Activated naive CD4-positive, alpha-beta T cell treated with anti-CD3 and anti-CD28 coated beads, Interleukin-2, amount 50 U/mL, for 72 hours (primary cell): ENCODE data around the gene RGL1. TPM values are rescaled to one million over a fixed set of nuclear protein-coding genes. Genes with fewer than 3 reads are reported as not detected.
"Not testable (repeated sequence)": the region's sequence is repeated elsewhere in the genome, so short reads cannot be mapped to it uniquely, and the experiment has no call there.

Source experiments
- ATAC-seq, 2 donors: fragments of 150-1000 bp; cut with Tn5 transposase; 2 replicates each; pipeline ENCODE4 v1.10.0; 2021; ENCODE audit warnings: mild to moderate bottlenecking in 2 of 2, moderate library complexity in 2 of 2
- DNase-seq, 2 donors: peaks; one replicate each; pipeline ENCODE4 v3.0.0; 2021 to 2022; ENCODE audit warnings: low spot score in 2 of 2
- H3K27ac Mint-ChIP-seq, 2 donors: one replicate each; pipeline ENCODE4 v1.8.0; 2022; ENCODE audit warnings: mild to moderate bottlenecking in 2 of 2, mixed read lengths in 2 of 2
- H3K36me3 Mint-ChIP-seq, 2 donors: one replicate each; pipeline ENCODE4 v1.8.0; 2022; ENCODE audit warnings: mixed read lengths in 2 of 2
- H3K9me3 Mint-ChIP-seq, 2 donors: one replicate each; pipeline ENCODE4 v1.8.0; 2022; ENCODE audit warnings: mixed read lengths in 2 of 2
- total RNA-seq, 2 donors: library from RNA; stranded (reverse); gene quantifications; one replicate each; pipeline ENCODE4 v1.2.3, GENCODE V29; 2022

RGL1 gene
- 1 to 10 TPM; 3.2 TPM for total RNA-seq

DNA sequence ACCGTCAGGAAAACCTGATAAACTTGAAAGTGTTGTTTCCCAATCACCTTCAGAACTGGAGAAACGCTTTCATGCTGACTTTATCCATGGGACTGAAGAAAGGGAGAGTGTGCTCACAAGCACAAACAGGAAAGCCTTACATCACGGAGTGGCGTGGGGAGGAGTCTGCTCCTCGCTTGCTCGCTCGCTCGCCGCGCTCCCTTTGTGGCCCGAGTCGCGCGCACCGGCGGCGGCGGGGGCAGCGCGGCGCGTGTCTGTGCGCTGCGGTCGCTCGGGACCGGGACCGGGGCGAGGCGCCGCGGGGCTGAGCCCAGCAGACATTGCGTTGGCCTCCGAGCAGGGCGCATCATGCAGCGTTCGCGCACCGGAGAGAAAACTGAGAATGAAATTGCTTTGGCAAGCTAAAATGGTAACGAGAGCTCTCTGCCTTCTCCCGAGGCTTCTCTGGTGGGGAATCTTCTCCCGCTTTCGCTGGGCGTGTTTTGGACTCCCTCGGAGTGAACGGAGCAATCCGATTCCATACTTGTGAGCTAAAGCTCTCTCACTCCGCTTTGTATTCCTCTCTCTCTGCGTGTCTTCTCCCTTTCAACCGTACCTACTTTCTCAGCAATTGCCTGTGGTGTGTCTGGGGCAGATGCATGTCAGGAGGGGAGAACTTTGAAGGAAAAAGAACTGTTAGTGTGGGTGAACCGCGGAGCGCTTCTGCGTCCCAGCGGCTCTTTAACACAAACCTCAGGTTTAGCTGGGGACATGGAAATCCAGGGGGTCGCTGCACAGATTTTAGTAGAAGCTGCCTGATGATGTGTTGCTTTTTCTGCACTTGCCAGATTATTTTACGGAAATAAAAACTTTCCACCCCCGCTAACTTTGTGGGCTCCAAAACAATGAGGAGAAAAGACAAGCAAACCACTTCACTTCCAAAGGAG is at the start of gene RGL1:
TSS of gene RGL1 (plus strand) at position 205 of the 926 bp plus-strand sequence. CDS start at position 383, 178 bp downstream.
- peaks cover 11 to 21% of the 10 kb centered on the region in 2 donors for H3K9me3 Mint-ChIP-seq
- H3K36me3 Mint-ChIP-seq = peaks cover 22 to 23% of the 10 kb centered on the region in 2 donors
- ATAC-seq (peak; percentile 53 to 65), DNase-seq (peak in 1 of 2 donors; percentile 44)
- no peak within 1 kb of the TSS for H3K27ac Mint-ChIP-seq

DNA sequence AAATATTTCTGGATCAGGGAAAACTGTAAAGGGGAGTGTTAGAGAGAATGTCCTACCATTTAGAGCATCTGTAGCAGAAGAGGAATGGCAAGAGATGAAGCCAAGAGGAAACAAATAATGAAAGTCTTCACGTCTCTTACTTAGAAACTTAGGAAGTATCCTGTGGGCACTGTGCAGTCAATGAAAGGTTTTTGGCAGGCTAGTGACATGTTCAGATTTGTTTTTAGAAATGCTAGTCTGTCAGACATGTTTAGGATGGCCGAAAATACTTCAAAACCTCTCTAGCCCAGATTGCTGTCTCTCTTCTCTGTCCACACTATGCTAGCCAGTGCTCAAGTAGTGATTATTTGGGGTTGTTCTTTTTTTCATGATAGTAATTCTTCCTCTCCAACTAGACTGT is 48.6 kb upstream of the RGL1 start:
- DNase-seq = no peak
- no peak overlapping the region for H3K27ac Mint-ChIP-seq
- peaks cover 4 to 14% of the 10 kb centered on the region in 2 donors for H3K9me3 Mint-ChIP-seq
- ATAC-seq = no peak
- H3K36me3 Mint-ChIP-seq = peaks cover 6 to 15% of the 10 kb centered on the region in 2 donors

DNA sequence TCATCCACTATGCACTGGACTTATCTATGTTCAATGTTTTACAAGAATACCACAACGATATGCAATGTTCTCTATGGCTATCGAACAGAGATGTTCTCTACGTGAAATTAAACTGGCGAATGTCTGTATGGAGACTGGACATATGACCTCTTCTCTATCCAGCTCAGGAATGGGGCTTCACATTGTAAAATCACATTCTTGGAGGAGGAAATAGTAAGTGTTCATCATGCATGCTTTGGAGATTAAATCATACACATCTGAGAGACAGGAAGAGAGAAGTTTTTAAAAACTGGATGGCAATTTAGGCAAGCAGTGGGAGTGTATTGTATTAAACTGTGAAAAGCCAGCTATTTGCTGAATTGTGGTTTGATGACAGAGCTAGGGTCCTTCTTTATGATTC is 47.9 kb upstream of the RGL1 start:
- no peak for ATAC-seq
- Mint-ChIP-seq H3K27ac (no peak overlapping the region), H3K36me3 (peaks cover 9 to 17% of the 10 kb centered on the region in 2 donors), H3K9me3 (peaks cover 4 to 19% of the 10 kb centered on the region in 2 donors)
- DNase-seq = no peak

DNA sequence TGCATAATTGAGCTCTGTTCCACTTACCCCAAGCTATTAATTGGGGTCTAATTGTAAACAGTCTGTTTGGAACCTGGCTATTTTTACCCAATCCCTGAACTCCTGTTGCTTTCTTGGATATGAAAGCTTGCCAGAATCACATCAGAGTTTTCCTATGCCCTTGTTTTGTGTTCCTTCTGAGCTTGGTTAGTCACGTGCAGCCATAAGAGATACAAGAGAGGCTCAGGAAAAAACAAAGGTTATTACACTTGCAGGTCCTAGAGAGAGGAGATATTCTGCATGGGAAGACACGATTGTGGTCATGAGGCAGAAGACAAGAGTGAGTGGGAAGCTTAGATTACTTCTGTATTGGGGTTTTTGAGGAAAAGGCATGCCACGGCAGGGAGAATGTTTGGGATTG is 46.0 kb upstream of the RGL1 start:
- peaks cover 3 to 15% of the 10 kb centered on the region in 2 donors for H3K9me3 Mint-ChIP-seq
- ATAC-seq (no peak), DNase-seq (no peak)
- H3K36me3 Mint-ChIP-seq = peaks cover 11 to 15% of the 10 kb centered on the region in 2 donors
- H3K27ac Mint-ChIP-seq = no peak overlapping the region

DNA sequence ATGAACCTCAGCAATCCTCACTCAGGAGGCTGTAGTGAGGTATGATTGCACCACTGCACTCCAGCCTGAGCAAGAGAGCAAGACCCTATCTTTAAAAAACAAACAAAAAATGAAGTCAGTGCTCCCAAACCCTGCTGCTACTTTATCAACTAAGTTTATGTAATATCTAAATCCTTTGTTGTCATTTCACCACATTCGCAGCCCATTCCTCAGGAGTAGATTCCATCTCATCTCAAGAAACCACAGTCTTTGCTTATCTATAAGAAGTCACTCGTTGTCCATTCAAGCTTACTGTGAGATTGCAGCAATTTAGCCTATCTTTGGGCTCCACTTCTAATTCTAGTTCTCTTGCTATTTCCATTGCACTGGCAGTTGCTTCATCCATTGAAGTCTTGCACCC is 44.3 kb upstream of the RGL1 start:
- ATAC-seq (no peak), DNase-seq (no peak)
- Mint-ChIP-seq H3K9me3 (peaks cover 11 to 25% of the 10 kb centered on the region in 2 donors), H3K36me3 (peaks cover 14 to 26% of the 10 kb centered on the region in 2 donors), H3K27ac (no peak overlapping the region)

DNA sequence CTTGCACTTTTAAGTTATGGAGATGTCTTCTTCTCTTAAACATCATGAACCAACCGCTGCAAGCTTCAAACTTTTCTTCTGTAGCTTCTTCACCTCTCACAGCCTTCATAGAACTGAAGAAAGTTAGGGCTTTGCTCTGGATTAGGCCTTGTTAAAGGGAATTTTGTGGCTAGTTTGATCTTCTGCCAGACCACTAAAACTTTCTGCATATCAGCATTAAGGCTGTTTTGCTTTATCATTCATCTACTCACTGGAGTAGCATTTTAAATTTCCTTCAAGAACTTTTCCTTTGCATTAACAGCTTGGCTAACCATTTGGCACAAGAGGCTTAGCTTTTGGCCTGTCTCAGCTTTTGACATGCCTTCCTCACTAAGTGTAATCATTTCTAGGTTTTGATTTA is 43.0 kb upstream of the RGL1 start:
- Mint-ChIP-seq H3K9me3 (peaks cover 11 to 25% of the 10 kb centered on the region in 2 donors), H3K27ac (no peak overlapping the region), H3K36me3 (peaks cover 14 to 26% of the 10 kb centered on the region in 2 donors)
- DNase-seq (no peak), ATAC-seq (no peak)

DNA sequence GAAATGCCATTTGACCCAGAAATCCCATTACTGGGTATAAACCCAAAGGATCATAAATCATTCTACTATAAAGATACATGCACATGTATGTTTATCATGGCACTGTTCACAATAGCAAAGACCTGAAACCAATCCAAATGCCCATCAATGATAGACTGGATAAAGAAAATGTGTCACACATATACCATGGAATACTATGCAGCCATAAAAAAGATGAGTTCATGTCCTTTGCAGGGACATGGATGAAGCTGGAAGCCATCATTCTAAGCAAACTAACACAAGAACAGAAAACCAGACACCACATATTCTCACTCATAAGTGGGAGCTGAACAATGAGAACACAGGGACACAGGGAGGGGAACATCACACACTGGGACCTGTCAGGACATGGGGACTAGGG is 42.1 kb upstream of the RGL1 start:
- not testable (repeated sequence) for H3K27ac Mint-ChIP-seq, DNase-seq, ATAC-seq
- peaks cover 14 to 26% of the 10 kb centered on the region in 2 donors for H3K36me3 Mint-ChIP-seq
- H3K9me3 Mint-ChIP-seq = peaks cover 11 to 25% of the 10 kb centered on the region in 2 donors

DNA sequence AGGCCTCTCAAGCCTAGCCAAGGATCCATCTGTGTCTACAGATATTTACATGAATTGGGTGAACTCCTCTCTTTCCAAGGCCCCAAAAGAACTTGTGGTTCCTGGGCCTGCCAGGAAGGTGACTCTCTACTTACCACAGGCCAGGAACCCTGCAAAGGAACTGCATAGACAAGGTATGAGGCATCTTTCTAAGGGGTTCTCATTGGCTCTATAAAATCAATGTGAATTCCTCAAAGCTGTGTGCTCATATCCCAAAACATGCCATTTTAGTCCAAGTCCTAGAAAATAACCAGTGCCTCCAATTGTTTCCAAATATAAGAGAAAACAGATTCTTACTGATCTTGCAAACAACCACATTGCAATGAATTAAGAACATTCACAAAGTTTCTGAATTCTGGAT is 39.9 kb upstream of the RGL1 start:
- DNase-seq = no peak
- peaks cover 15 to 26% of the 10 kb centered on the region in 2 donors for H3K9me3 Mint-ChIP-seq
- ATAC-seq = no peak
- peaks cover 19 to 28% of the 10 kb centered on the region in 2 donors for H3K36me3 Mint-ChIP-seq
- no peak overlapping the region for H3K27ac Mint-ChIP-seq

DNA sequence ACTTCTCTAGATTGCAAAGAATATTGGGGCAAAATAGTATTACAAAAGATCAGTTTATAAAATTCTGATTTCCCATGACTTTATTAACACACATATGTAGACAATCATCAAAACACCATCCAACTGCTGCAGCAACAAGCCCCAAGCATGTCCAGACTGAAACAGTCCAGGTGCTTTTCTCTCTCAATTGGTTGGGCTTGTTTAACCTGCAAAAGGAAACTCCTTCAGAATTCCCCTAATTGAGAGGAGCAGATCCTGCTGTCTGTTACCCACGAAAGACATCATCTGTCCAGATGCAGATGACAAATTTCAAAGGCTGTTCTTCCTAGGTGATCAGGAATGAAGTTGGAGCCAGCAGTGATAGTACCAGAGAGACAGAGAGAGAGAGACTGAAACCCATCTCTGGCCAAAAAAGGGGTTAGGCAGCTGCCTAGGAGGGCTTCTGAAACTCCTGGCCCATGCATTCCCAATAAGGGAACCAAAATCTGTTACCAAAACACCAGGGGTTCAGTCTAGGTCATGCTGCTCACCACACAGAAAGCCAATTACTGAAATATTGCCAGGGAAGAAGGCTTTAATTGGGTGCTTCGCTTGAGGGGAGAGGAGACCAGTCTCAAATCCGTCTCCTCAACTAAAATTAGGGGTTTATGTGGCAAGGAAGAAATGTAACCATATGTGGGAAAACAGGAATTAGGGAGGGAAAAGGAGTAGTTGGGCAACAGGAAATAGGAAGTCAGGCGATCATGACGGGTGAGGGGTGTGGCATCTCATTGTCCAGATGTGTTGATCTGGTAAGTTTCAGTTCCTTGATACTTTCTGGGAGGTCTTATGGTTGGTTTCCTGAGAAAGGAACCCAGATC is 34.7 kb upstream of the RGL1 start:
- H3K9me3 Mint-ChIP-seq = peaks cover 27 to 28% of the 10 kb centered on the region in 2 donors
- DNase-seq (no peak), ATAC-seq (no peak)
- peak overlapping the region in 1 of 2 donors; percentile 44 for H3K27ac Mint-ChIP-seq
- peaks cover 34 to 44% of the 10 kb centered on the region in 2 donors for H3K36me3 Mint-ChIP-seq

DNA sequence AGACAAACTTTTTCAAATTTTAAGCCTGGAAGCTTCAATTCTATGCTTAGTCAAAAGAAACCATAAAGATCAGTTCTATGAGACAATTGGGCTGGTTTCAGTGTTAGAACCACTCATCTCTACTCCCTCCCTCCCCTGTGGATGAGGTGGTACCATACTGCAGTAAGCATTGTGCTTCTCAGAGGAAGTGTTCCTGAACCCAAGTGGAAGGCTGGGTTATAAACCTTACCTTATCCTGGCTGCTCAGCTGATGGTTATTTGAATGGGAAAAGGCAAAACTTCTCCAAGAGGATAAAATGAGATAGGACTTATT is 34.1 kb upstream of the RGL1 start:
- DNase-seq = no peak
- H3K27ac Mint-ChIP-seq = no peak overlapping the region
- H3K36me3 Mint-ChIP-seq = peaks cover 34 to 45% of the 10 kb centered on the region in 2 donors
- H3K9me3 Mint-ChIP-seq = peaks cover 28% of the 10 kb centered on the region in 2 donors
- no peak for ATAC-seq

DNA sequence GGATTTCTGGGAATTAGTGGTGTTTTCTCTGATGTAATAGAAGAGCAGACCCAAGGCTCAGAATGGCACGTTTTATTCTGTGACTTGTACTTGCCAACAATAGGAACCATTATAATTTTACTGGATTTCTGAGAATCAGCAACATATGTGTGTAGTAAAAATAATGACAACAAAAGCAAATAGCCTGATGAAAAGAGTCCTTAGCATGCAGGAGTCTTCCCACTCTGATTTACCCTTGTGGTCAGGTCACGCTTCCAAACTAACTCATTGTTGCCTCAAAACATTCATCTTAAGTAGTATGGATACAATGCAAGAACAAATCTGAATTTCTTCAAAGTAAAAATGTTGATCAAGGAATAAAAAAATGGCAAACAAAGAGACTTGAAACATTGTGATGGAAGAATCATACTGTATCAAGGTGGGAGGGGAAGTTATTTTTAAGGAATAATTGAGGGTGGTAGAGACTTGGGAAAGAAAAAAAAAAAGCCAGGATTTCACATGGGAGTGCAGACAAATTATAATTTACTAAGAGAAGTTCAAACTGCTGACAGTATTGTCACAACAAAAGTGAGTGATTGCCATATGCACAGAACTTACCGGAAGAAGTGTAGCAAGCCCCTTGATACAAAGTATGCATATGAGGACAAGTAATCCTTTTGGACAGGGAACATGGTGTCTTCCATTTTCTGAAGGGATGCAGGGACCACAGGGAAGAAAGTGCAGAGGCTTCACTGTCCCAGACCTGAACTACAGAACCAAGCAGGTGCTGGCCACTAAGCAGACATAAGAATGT is 31.2 kb upstream of the RGL1 start:
- Mint-ChIP-seq H3K27ac (no peak overlapping the region), H3K9me3 (peaks cover 28% of the 10 kb centered on the region in 2 donors), H3K36me3 (peaks cover 34 to 45% of the 10 kb centered on the region in 2 donors)
- ATAC-seq (no peak), DNase-seq (no peak)

DNA sequence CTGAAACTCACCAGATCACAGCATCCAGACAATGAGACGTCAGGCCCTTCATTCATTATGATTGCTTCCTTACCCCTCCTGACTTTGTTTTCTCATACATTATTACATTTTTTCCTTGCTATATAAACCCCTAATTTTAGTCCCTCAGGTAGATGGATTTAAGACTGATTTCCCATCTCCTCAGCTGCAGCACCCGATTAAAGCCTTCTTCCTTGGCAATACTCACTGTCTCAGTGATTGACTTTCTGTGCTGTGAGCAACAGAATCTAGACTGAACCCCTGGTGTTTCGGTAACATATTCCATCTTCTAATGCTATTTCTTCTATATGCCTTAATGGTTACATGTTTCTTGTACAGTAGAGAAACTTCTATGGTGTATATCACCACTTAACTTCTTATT is 30.0 kb upstream of the RGL1 start:
- H3K9me3 Mint-ChIP-seq = peaks cover 25 to 27% of the 10 kb centered on the region in 2 donors
- ATAC-seq = no peak
- no peak overlapping the region for H3K27ac Mint-ChIP-seq

DNA sequence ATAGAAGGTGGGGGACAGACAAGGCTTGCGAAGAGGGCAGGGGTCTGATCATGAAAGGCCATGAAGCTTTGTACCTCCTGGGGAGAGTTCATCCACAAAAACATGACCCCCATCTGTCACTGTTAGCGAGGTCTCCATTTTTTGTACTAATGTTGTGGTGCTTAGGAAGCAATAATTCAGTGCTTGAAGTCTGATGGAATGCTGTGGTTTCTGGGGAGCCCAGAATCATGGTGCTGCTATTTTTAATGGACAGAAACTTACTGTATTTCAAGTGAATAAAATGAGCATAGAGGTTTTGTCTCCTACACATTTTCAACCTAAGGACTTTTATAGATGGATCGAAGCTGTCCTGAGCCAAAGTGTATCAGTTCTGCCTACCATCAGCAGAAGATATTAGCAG is 28.2 kb upstream of the RGL1 start:
- no peak for ATAC-seq
- Mint-ChIP-seq H3K36me3 (peaks cover 15 to 26% of the 10 kb centered on the region in 2 donors), H3K9me3 (peaks cover 12% of the 10 kb centered on the region in 2 donors)

More for the DNA sequence above, 30.0 kb upstream of the RGL1 start:
- peaks cover 30 to 43% of the 10 kb centered on the region in 2 donors for H3K36me3 Mint-ChIP-seq
- no peak for DNase-seq

DNA sequence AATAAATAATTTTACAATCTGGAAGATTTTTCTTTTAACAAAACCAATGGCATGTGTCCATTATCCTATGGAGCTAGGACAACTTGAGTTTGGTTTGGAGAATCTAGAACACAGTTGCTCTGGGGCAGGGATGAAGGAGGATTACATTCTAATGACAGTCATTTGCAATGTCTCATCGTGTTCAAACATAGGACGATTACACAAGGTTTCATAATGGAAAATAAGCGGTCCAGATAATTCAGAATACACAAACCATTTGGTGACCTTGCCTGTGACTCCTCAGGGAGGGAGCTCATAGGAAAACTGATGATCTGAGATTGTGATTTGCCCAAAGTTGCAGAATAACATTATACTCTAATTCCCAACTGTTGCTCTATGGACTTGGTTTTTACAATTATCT is 27.6 kb upstream of the RGL1 start:
- DNase-seq = no peak
- peaks cover 12% of the 10 kb centered on the region in 2 donors for H3K9me3 Mint-ChIP-seq

More for the DNA sequence above, 28.2 kb upstream of the RGL1 start:
- no peak for DNase-seq
- H3K27ac Mint-ChIP-seq = no peak overlapping the region

DNA sequence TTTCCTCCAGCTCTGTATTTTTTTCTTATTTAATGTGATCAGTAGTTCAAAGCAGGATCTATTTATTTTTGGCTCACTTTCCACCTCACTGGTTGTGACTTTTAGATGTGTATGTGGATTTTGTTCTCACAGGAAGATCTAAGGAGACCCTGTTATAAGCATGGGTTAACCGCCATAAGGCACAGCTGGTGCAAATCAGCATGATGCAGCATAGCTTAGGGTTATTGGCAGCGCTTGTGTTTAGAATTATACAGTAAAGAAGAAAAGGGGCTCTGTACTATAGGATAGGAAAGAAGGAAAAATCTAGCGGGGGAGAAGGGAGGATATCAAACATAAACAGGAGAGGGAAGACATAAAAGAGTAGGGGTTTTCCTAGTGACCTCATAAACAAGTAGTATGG is 26.9 kb upstream of the RGL1 start:
- peaks cover 10 to 11% of the 10 kb centered on the region in 2 donors for H3K9me3 Mint-ChIP-seq
- no peak overlapping the region for H3K27ac Mint-ChIP-seq
- DNase-seq (no peak), ATAC-seq (no peak)
- H3K36me3 Mint-ChIP-seq = peaks cover 13 to 17% of the 10 kb centered on the region in 2 donors

More for the DNA sequence above, 27.6 kb upstream of the RGL1 start:
- no peak for ATAC-seq
- Mint-ChIP-seq H3K36me3 (peaks cover 15 to 21% of the 10 kb centered on the region in 2 donors), H3K27ac (no peak overlapping the region)
